Prostate gland (tissue), 2 donors: ENCODE data around the gene CSRP1. TPM values are rescaled to one million over a fixed set of nuclear protein-coding genes. Genes with fewer than 3 reads are reported as not detected.
"Not testable (repeated sequence)": the region's sequence is repeated elsewhere in the genome, so short reads cannot be mapped to it uniquely, and the experiment has no call there.

Source experiments
- DNase-seq: peaks from one replicate; pipeline ENCODE4 v3.0.0-alpha.2; 2019; ENCODE audit warnings: low spot score
- H3K27ac ChIP-seq, 2 donors: fragments of 200-600 bp; sonication (generic); 2 replicates each; pipeline ENCODE4 v1.5.1; 2017 to 2019
- H3K27me3 ChIP-seq: fragments of 200-600 bp; sonication (generic); replicated peaks from 2 replicates; pipeline ENCODE4 v1.5.1; 2019; ENCODE audit not compliant: insufficient read depth
- H3K36me3 ChIP-seq, 2 donors: fragments of 200-600 bp; sonication (generic); 1 replicate in 1 of 2; 2 replicates in 1 of 2; pipeline versions ENCODE4 v1.5.1 to v1.8.1; 2017 to 2019
- H3K4me1 ChIP-seq: fragments of 200-600 bp; sonication (generic); replicated peaks from 2 replicates; pipeline ENCODE4 v1.5.1; 2019
- H3K4me3 ChIP-seq, 2 donors: fragments of 200-600 bp; sonication (generic); 2 replicates each; pipeline ENCODE4 v1.5.1; 2017 to 2019
- H3K9me3 ChIP-seq: fragments of 200-600 bp; sonication (generic); 2 replicates; pipeline ENCODE4 v1.5.1; 2017
- POLR2A ChIP-seq: fragments of 450-650 bp; IDR thresholded peaks from one replicate; pipeline ENCODE4 v1.6.1; 2016; ENCODE audit warnings: antibody characterized with exemption, mild to moderate bottlenecking
- POLR2AphosphoS5 ChIP-seq: sonication (generic); formaldehyde crosslinking; IDR thresholded peaks from one replicate; pipeline ENCODE4 v1.6.1; 2017; ENCODE audit warnings: antibody characterized with exemption
- WGBS: methylation state at CpG from one replicate; pipeline ENCODE4 v1.1.5; 2018; 5-methylcytosine and 5-hydroxymethylcytosine counted together
- intact Hi-C: fragments of 100-400 bp; cut with DNase I; formaldehyde crosslinking; loops from one replicate; pipeline ENCODE4 v1.14.2; 2022
- total RNA-seq, 2 donors: library from RNA; depleted of rRNA; stranded (reverse); fragments of >200 nt; gene quantifications; one replicate each; pipeline ENCODE4 v1.1.0, GENCODE V29; 2016
- TF ChIP-seq, protein P1 (sequence below), 4 experiments: fragments of 200-600 bp in 2 of 4; fragments of 450-650 bp in 2 of 4; sonication (generic) in 2 of 4; IDR thresholded peaks; 1 replicate in 3 of 4; 2 replicates in 1 of 4; pipeline ENCODE4 v1.5.1; 2016 to 2019; ENCODE audit warnings: antibody characterized with exemption in 4 of 4, mild to moderate bottlenecking in 2 of 4, moderate library complexity in 2 of 4

The CSRP1 gene
- total RNA-seq, 2 donors from 2014 or later: 1,117 to 1,634 TPM

DNA sequence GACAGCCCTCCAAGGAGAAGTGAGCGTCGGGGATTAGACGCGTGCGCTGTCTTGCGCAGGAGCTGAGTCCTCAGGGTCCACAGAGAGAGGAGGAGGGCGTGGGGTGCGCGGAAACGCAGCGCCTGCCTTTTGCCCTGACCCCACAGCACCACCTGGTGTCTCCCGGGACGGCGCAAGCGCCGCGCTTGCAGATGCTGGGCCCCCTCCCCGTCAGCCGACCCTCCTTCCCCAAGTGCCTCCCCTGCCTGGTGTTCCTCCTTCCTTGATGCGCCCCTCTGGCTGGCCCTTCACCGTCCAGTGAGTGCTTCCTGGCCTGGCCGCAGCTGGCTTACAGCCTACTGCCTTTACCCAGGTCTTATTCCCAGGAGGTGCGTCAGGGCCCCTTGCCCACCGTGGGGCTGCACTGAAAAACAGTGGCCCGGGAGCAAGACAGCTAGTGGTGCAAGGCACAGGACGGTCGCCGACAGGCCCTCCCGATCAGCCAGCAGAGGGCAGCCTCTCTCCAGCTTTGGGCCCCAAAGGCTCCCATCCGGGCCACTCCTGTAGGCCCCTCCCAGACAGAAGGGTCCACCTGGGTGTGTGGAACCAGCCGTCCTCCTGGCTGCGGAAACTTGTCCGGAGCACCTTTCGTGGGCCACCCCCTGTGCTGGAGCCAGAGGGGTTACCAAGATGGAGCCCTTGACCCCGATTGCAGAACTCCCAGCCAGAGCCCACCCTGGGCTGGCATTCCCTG, 25.0 kb downstream of the CSRP1 start:
- TF ChIP-seq POLR2AphosphoS5 (peak; percentile 59), POLR2A (no peak)
- TF ChIP-seq, protein P1, sequence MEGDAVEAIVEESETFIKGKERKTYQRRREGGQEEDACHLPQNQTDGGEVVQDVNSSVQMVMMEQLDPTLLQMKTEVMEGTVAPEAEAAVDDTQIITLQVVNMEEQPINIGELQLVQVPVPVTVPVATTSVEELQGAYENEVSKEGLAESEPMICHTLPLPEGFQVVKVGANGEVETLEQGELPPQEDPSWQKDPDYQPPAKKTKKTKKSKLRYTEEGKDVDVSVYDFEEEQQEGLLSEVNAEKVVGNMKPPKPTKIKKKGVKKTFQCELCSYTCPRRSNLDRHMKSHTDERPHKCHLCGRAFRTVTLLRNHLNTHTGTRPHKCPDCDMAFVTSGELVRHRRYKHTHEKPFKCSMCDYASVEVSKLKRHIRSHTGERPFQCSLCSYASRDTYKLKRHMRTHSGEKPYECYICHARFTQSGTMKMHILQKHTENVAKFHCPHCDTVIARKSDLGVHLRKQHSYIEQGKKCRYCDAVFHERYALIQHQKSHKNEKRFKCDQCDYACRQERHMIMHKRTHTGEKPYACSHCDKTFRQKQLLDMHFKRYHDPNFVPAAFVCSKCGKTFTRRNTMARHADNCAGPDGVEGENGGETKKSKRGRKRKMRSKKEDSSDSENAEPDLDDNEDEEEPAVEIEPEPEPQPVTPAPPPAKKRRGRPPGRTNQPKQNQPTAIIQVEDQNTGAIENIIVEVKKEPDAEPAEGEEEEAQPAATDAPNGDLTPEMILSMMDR (IDR thresholded peaks at IDR 0.05): peak; percentile 90 to 99 (median 98)
- Histone ChIP-seq H3K27ac (peak overlapping the region; percentile 70 to 75), H3K36me3 (peaks cover under 1 to 18% of the 10 kb centered on the region in 2 donors), H3K4me3 (peak overlapping the region in 1 of 2 donors; percentile 4), H3K27me3 (no peaks in the 10 kb centered on the region), H3K4me1 (no peaks in the 10 kb centered on the region), H3K9me3 (no peaks in the 10 kb centered on the region)
- WGBS: 11% methylated on average over 35 of the region's 35 CpGs
- peak; percentile 84 for DNase-seq
- intact Hi-C loops: loop anchor here (1.0 to 2.0 kb wide), 2 partner anchors 30 to 33 kb away; no protein-coding TSS in a partner anchor

DNA sequence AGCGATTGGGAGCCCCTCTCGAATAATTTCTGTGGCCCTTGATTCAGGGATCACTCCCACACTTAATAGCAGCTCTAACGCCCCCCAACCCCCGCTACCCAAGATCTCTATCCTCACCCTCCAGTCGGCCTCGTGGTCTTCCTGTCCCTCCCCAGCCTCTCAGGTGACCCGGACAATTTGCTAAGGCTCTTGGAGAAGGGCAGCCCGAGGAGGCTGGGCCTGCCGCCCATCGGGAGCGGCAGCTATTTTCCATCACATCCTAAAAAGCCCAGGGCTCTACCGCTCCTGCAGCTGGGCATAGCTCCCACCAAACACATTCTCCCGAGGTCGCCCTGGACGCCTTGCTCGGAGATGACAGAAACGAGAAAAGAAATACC, 25.9 kb downstream of the CSRP1 start:
- TF ChIP-seq POLR2AphosphoS5: no peak
- TF ChIP-seq, protein P1 (IDR thresholded peaks at IDR 0.05): no peak
- TF ChIP-seq POLR2A: no peak
- H3K4me1 ChIP-seq: no peaks in the 10 kb centered on the region
- no peaks in the 10 kb centered on the region for H3K27me3 ChIP-seq
- H3K4me3 ChIP-seq: peak overlapping the region; percentile 19 to 23
- peaks cover 0 to 18% of the 10 kb centered on the region in 2 donors for H3K36me3 ChIP-seq
- no peak for DNase-seq
- H3K27ac ChIP-seq: peak overlapping the region; percentile 70 to 75
- intact Hi-C loops: loop anchor here (2.0 kb wide), 1 partner anchor 32 kb away; no protein-coding TSS in a partner anchor
- 23% methylated on average over 17 of the region's 17 CpGs for WGBS
- H3K9me3 ChIP-seq: no peaks in the 10 kb centered on the region

DNA sequence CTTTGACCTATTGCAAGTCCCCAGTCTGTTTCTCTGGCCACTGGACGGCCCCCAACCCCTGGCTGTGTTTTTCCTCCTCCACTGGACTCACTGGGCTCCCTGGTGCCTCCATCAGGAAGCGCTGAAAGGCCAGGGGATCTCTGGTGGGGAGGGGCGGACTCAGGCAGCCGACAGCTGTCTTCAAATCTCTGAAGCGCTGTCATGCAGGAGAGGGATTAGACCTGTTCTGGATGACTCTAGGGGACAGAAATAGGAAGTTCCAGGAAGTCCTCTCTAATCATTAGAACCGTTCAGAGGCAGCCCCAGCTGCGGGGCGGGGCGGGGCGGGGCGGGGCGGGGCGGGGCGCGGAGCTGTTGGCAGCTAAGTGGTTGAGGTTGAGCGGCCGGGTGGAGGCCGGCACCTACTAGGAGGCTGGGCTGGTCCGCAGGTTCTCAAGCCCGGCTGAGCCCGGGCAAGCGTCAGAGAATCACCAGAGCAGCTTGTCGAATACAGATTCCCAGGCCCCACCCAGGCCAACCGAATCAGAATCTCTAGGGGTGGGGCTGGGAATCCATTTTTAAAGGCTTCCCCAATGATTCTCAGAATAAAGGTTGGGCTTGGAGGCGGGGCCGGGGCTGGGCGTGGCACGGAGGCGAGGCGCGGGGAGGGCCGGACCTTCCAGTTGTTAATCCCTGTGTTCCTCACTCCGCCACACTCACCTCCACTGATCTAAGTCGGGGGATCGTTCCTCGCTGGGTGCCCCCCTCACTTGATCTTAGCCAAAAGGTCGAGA, 26.5 kb downstream of the CSRP1 start:
- intact Hi-C loops: loop anchor here (2.0 kb wide), 1 partner anchor 32 kb away; no protein-coding TSS in a partner anchor
- peak; percentile 79 for DNase-seq

DNA sequence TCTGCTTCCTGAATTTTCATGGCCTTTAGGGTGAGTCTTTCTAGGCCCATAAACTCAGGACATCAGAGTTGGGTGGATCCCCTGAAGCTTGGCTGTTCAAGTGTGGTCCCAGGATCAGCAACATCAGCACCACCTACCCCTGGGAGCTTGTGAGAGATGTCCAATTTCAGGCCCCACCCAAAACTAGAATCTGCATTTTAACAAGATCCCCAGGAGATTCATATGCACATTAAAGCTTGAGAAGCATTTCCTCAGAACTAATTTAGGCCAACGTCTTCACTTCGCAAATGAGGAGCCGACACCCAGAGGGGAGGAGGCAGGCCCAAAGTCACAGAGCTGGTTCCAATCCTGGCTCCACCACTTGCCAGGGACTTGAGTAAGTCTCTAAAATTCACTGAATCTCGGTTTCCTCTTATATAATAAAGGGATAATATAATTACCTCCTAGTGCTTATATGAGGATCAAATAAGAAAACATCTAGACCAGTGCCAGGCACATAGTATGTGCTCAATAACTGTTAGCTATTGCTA, 27.7 kb downstream of the CSRP1 start:
- Histone ChIP-seq H3K36me3 (peaks cover 0 to 7% of the 10 kb centered on the region in 2 donors), H3K4me1 (no peaks in the 10 kb centered on the region), H3K9me3 (no peaks in the 10 kb centered on the region), H3K4me3 (no peak overlapping the region), H3K27ac (no peak overlapping the region), H3K27me3 (no peaks in the 10 kb centered on the region)
- TF ChIP-seq POLR2A: no peak
- DNase-seq: no peak
- 69% methylated on average over 4 of the region's 4 CpGs for whole genome bisulfite sequencing
- intact Hi-C loops: no loop called here

More for the DNA sequence above, 26.5 kb downstream of the CSRP1 start:
- WGBS: 5% methylated on average over 34 of the region's 37 CpGs
- Histone ChIP-seq H3K27ac (peak overlapping the region; percentile 70 to 75), H3K27me3 (no peaks in the 10 kb centered on the region), H3K4me3 (peak overlapping the region; percentile 19 to 23), H3K36me3 (peaks cover 0 to 18% of the 10 kb centered on the region in 2 donors), H3K9me3 (no peaks in the 10 kb centered on the region), H3K4me1 (no peaks in the 10 kb centered on the region)
- TF ChIP-seq POLR2AphosphoS5 (peak; percentile 18), POLR2A (no peak)
- TF ChIP-seq, protein P1 (IDR thresholded peaks at IDR 0.05): peak in 1 of 4 experiments; percentile 7

DNA sequence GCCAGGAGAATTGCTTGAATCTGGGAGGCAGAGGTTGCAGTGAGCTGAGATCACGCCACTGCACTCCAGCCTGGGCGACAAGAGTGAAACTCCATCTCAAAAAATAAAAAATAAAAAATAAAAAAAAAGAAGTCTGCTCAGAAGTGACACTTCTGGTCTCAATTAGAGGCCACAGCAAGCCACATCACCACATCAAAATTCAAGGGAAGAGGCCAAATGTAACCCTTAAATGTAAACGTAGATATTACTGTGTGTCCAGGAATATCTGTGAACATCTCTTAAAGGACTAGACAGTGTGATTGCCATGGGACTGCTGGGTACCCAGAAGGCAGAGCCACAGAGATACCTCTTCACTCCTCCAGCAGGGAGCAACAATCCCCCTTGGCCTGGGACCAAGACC, 28.3 kb downstream of the CSRP1 start:
- H3K4me3 ChIP-seq, DNase-seq, H3K27ac ChIP-seq, H3K27me3 ChIP-seq, H3K36me3 ChIP-seq, H3K9me3 ChIP-seq, intact Hi-C loops, H3K4me1 ChIP-seq: not testable (repeated sequence)
- 82% methylated on average over 3 of the region's 3 CpGs for WGBS
